ENCODE measurements around the gene KIR2DL1. TPM values are rescaled to one million over a fixed set of nuclear protein-coding genes. Genes with fewer than 3 reads are reported as not detected.
"Not testable (repeated sequence)": the region's sequence is repeated elsewhere in the genome, so short reads cannot be mapped to it uniquely, and the experiment has no call there.

Gene KIR2DL1
- total RNA-seq, 1 experiment from 2014 or later, result not detected

DNA sequence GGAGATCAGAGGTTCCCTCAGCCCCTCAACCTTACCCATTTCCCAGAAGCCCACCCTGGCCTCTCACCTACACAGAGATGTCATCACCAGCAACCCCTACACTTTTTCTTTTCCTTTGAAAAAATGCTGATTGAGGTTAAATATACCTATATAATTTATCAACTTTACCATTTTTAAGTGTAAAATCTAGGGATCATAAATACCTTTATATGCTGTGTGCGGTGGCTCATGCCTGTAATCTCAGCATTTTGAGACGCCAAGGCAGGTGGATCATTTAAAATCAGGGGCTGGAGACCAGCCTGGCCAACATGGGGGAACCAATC is 36.9 kb downstream of the KIR2DL1 start:
- H3K27me3 Mint-ChIP-seq (ENCODE audit: low read depth), result peaks cover 10% of the 10 kb centered on the region
- ATAC-seq (no peak), DNase-seq (ENCODE audit: low spot score) (no peak)
- POLR2A ChIA-PET, result no interaction called here
- no peaks in the 10 kb centered on the region for H3K4me1 Mint-ChIP-seq
- TF ChIP-seq EMX1 (CRISPR knock-in tag; IDR thresholded peaks at IDR 0.05) (no peak), TEAD4 (CRISPR knock-in tag; IDR thresholded peaks at IDR 0.05) (no peak), RELA (CRISPR knock-in tag; IDR thresholded peaks at IDR 0.05; ENCODE audit: borderline replicate concordance) (no peak), MXD4 (CRISPR knock-in tag; IDR thresholded peaks at IDR 0.05; ENCODE audit: borderline replicate concordance) (no peak), SMAD4 (CRISPR knock-in tag; IDR thresholded peaks at IDR 0.05) (no peak), JAZF1 (CRISPR knock-in tag; IDR thresholded peaks at IDR 0.05) (no peak), SOX15 (CRISPR knock-in tag; IDR thresholded peaks at IDR 0.05) (no peak)
- TF ChIP-seq, protein P1, sequence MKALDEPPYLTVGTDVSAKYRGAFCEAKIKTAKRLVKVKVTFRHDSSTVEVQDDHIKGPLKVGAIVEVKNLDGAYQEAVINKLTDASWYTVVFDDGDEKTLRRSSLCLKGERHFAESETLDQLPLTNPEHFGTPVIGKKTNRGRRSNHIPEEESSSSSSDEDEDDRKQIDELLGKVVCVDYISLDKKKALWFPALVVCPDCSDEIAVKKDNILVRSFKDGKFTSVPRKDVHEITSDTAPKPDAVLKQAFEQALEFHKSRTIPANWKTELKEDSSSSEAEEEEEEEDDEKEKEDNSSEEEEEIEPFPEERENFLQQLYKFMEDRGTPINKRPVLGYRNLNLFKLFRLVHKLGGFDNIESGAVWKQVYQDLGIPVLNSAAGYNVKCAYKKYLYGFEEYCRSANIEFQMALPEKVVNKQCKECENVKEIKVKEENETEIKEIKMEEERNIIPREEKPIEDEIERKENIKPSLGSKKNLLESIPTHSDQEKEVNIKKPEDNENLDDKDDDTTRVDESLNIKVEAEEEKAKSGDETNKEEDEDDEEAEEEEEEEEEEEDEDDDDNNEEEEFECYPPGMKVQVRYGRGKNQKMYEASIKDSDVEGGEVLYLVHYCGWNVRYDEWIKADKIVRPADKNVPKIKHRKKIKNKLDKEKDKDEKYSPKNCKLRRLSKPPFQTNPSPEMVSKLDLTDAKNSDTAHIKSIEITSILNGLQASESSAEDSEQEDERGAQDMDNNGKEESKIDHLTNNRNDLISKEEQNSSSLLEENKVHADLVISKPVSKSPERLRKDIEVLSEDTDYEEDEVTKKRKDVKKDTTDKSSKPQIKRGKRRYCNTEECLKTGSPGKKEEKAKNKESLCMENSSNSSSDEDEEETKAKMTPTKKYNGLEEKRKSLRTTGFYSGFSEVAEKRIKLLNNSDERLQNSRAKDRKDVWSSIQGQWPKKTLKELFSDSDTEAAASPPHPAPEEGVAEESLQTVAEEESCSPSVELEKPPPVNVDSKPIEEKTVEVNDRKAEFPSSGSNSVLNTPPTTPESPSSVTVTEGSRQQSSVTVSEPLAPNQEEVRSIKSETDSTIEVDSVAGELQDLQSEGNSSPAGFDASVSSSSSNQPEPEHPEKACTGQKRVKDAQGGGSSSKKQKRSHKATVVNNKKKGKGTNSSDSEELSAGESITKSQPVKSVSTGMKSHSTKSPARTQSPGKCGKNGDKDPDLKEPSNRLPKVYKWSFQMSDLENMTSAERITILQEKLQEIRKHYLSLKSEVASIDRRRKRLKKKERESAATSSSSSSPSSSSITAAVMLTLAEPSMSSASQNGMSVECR (CRISPR knock-in tag; IDR thresholded peaks at IDR 0.05; ENCODE audit: borderline replicate concordance), result no peak
- TF ChIP-seq, protein P2, sequence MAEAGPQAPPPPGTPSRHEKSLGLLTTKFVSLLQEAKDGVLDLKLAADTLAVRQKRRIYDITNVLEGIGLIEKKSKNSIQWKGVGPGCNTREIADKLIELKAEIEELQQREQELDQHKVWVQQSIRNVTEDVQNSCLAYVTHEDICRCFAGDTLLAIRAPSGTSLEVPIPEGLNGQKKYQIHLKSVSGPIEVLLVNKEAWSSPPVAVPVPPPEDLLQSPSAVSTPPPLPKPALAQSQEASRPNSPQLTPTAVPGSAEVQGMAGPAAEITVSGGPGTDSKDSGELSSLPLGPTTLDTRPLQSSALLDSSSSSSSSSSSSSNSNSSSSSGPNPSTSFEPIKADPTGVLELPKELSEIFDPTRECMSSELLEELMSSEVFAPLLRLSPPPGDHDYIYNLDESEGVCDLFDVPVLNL (CRISPR knock-in tag; IDR thresholded peaks at IDR 0.05; ENCODE audit: borderline replicate concordance, low read depth), result no peak
- TF ChIP-seq, protein P3, sequence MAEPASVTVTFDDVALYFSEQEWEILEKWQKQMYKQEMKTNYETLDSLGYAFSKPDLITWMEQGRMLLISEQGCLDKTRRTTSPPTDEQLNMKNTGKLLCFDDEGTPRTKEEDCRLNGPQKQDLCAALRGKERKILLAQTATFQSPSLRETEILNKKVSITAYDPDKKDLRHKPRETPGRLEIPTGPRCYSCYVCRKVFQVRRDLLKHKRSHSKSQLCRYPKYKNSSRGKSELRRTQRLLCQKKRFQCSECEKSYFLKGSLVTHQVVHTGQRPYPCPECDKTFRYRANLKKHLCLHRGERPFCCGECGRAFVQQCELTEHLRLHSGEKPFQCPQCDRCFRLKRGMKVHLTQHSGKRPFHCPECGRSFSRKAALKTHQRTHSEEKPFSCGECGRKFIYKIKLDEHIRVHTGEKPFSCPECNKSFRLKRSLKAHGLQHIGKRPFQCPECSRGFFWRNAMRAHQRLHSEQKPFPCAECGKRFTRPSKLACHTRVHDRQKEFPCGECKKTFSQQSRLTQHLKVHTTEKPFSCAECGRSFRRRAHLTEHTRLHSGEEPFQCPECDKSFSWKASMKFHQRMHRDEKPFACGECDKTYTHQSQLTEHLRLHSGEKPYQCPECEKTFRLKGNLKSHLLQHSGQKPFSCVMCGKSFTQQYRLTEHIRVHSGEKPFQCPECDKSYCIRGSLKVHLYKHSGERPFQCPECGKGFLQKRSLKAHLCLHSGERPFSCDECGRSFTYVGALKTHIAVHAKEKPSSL (CRISPR knock-in tag; conservative IDR thresholded peaks at IDR 0.05), result no peak
- TF ChIP-seq, protein P4, sequence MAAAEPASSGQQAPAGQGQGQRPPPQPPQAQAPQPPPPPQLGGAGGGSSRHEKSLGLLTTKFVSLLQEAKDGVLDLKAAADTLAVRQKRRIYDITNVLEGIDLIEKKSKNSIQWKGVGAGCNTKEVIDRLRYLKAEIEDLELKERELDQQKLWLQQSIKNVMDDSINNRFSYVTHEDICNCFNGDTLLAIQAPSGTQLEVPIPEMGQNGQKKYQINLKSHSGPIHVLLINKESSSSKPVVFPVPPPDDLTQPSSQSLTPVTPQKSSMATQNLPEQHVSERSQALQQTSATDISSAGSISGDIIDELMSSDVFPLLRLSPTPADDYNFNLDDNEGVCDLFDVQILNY (CRISPR knock-in tag; IDR thresholded peaks at IDR 0.05), result no peak
- TF ChIP-seq, protein P5, sequence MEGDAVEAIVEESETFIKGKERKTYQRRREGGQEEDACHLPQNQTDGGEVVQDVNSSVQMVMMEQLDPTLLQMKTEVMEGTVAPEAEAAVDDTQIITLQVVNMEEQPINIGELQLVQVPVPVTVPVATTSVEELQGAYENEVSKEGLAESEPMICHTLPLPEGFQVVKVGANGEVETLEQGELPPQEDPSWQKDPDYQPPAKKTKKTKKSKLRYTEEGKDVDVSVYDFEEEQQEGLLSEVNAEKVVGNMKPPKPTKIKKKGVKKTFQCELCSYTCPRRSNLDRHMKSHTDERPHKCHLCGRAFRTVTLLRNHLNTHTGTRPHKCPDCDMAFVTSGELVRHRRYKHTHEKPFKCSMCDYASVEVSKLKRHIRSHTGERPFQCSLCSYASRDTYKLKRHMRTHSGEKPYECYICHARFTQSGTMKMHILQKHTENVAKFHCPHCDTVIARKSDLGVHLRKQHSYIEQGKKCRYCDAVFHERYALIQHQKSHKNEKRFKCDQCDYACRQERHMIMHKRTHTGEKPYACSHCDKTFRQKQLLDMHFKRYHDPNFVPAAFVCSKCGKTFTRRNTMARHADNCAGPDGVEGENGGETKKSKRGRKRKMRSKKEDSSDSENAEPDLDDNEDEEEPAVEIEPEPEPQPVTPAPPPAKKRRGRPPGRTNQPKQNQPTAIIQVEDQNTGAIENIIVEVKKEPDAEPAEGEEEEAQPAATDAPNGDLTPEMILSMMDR (IDR thresholded peaks at IDR 0.05), result no peak
- TF ChIP-seq, protein P6, sequence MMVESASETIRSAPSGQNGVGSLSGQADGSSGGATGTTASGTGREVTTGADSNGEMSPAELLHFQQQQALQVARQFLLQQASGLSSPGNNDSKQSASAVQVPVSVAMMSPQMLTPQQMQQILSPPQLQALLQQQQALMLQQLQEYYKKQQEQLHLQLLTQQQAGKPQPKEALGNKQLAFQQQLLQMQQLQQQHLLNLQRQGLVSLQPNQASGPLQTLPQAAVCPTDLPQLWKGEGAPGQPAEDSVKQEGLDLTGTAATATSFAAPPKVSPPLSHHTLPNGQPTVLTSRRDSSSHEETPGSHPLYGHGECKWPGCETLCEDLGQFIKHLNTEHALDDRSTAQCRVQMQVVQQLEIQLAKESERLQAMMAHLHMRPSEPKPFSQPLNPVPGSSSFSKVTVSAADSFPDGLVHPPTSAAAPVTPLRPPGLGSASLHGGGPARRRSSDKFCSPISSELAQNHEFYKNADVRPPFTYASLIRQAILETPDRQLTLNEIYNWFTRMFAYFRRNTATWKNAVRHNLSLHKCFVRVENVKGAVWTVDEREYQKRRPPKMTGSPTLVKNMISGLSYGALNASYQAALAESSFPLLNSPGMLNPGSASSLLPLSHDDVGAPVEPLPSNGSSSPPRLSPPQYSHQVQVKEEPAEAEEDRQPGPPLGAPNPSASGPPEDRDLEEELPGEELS (CRISPR knock-in tag; IDR thresholded peaks at IDR 0.05), result no peak
- peaks cover 93% of the 10 kb centered on the region for H3K9me3 Mint-ChIP-seq
- no peak overlapping the region for H3K4me3 Mint-ChIP-seq
- H3K36me3 Mint-ChIP-seq, result peaks cover 73% of the 10 kb centered on the region
- CTCF ChIA-PET, result no interaction called here
- H3K27ac Mint-ChIP-seq, result no peak overlapping the region

DNA sequence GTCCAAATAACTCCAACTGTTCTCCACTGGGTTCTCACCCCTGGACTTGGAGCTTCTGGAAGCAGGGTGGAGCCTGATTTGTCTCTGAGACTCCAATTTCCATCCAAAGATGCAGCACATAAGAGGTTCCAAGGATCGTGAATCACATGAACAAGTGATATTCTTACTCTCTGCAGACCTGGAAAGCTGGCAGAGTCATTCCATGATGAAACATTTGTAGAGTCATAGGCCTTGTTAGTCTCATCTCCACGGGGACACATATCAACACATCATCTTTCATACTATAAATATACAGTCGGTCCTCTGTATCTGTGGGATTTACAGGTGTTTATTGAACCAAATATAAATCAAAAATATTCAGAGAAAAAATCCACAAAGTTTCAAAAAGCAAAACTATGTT is 45.0 kb downstream of the KIR2DL1 start:
- CTCF ChIA-PET; H3K27ac Mint-ChIP-seq; POLR2A ChIA-PET; ATAC-seq; DNase-seq (ENCODE audit: low spot score); H3K4me3 Mint-ChIP-seq; H3K4me1 Mint-ChIP-seq: not testable (repeated sequence)
- peaks cover 75% of the 10 kb centered on the region for H3K36me3 Mint-ChIP-seq
- H3K9me3 Mint-ChIP-seq, result peaks cover 96% of the 10 kb centered on the region
- H3K27me3 Mint-ChIP-seq (ENCODE audit: low read depth), result peaks cover 24% of the 10 kb centered on the region

DNA sequence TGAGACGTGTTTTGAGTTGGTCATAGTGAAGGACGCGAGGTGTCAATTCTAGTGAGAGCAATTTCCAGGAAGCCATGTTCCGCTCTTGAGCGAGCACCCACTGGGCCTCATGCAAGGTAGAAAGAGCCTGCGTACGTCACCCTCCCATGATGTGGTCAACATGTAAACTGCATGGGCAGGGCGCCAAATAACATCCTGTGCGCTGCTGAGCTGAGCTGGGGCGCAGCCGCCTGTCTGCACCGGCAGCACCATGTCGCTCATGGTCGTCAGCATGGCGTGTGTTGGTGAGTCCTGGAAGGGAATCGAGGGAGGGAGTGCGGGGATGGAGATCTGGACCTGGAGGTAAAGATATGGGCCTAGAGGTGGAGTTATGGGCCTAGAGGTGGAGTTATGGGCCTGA is 46.7 kb downstream of the KIR2DL1 start, which contains the start of gene KIR3DL1:
Gene KIR3DL1 (plus strand): TSS at position 218 of the 400 bp plus-strand sequence.
- CTCF ChIA-PET, result not testable (repeated sequence)

More for the DNA sequence above, 46.7 kb downstream of the KIR2DL1 start, which contains the start of gene KIR3DL1:
- POLR2A ChIA-PET; ATAC-seq; DNase-seq (ENCODE audit: low spot score); H3K4me1 Mint-ChIP-seq; H3K27ac Mint-ChIP-seq; H3K4me3 Mint-ChIP-seq: not testable (repeated sequence)
- peaks cover 97% of the 10 kb centered on the region for H3K9me3 Mint-ChIP-seq
- peaks cover 24% of the 10 kb centered on the region for H3K27me3 Mint-ChIP-seq (ENCODE audit: low read depth)
- H3K36me3 Mint-ChIP-seq, result peaks cover 76% of the 10 kb centered on the region

Measured in WTC11 (cell line).